B cell (primary cell): Measurements from ENCODE around the gene ADCY1.

Experiments
- EZH2 ChIP-seq: IDR thresholded peaks from 2 replicates; pipeline ENCODE4 v1.6.1; 2012; ENCODE audit warnings: borderline replicate concordance, low read depth, mild to moderate bottlenecking, moderate library complexity, low read length; ENCODE audit not compliant: insufficient read depth, poor library complexity, severe bottlenecking
- TF ChIP-seq, protein P1 (sequence below): fragments of 200-600 bp; IDR thresholded peaks from one replicate; pipeline ENCODE4 v1.8.0; 2022; ENCODE audit warnings: antibody characterized with exemption, mild to moderate bottlenecking

GRCh38 chr7:45596665-45597095, 22.5 kb downstream of the ADCY1 start:
- TF ChIP-seq, protein P1, sequence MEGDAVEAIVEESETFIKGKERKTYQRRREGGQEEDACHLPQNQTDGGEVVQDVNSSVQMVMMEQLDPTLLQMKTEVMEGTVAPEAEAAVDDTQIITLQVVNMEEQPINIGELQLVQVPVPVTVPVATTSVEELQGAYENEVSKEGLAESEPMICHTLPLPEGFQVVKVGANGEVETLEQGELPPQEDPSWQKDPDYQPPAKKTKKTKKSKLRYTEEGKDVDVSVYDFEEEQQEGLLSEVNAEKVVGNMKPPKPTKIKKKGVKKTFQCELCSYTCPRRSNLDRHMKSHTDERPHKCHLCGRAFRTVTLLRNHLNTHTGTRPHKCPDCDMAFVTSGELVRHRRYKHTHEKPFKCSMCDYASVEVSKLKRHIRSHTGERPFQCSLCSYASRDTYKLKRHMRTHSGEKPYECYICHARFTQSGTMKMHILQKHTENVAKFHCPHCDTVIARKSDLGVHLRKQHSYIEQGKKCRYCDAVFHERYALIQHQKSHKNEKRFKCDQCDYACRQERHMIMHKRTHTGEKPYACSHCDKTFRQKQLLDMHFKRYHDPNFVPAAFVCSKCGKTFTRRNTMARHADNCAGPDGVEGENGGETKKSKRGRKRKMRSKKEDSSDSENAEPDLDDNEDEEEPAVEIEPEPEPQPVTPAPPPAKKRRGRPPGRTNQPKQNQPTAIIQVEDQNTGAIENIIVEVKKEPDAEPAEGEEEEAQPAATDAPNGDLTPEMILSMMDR: no peak
- TF ChIP-seq EZH2: no peak
